B cell (primary cell): ENCODE data around the gene MYD88.

Source experiments
- CTCF ChIP-seq: fragments of 200-600 bp; IDR thresholded peaks from one replicate; pipeline ENCODE4 v1.8.0; 2022; ENCODE audit warnings: antibody characterized with exemption, mild to moderate bottlenecking
- EZH2 ChIP-seq: IDR thresholded peaks from 2 replicates; pipeline ENCODE4 v1.6.1; 2012; ENCODE audit warnings: borderline replicate concordance, low read depth, mild to moderate bottlenecking, moderate library complexity, low read length; ENCODE audit not compliant: insufficient read depth, poor library complexity, severe bottlenecking

DNA sequence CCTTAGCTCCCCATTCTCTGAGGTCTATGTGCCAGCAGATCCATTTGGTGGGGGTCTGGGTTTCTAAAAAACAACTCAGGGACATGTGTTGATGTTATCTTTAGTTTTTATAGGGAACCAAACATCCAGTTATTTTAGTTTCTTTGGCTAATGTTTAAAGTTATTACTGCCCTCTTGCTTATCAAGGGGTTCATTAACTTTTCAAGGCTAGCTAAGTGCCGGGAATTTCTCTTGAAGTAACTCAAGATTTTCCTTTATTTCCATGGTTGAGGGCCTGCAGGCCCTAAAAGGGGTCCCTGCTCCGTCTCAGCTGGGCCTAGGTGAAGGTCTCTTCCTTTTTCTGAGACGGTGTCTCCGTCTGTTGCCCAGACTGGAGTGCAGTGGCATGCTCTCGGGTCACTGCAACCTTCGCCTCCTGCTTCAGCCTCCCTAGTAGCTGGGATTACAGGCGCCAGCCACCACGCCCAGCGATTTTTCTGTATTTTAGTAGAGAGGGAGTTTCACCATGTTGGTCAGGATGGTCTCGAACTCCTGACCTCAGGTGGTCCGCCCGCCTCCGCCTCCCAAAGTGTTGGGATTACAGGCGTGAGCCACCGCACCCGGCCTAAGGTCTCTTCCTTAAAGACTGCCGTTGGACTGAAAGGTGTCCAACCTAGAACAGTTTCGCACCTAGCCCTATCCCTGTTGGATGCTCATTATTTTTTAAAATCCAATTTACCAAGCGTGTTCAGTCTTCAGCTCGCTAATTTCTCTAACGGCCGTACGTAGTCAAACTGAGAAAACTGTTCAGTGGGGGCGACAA is 25.6 kb downstream of the MYD88 start:
- TF ChIP-seq CTCF, result no peak
- no peak for TF ChIP-seq EZH2
